Gastroesophageal sphincter (tissue), 3 donors: ENCODE data around the gene CACNA2D3.

ENCODE experiments used
- CTCF ChIP-seq, 4 experiments: fragments of 200-600 bp in 2 of 4; fragments of 450-650 bp in 2 of 4; sonication (generic) in 1 of 4; IDR thresholded peaks; one replicate each; pipeline ENCODE4 v1.5.1; 2017 to 2019; ENCODE audit warnings: antibody characterized with exemption in 4 of 4, mild to moderate bottlenecking in 2 of 4, moderate library complexity in 2 of 4
- EP300 ChIP-seq: sonication (generic); formaldehyde crosslinking; IDR thresholded peaks from one replicate; pipeline ENCODE4 v1.6.1; 2017; ENCODE audit warnings: antibody characterized with exemption, mild to moderate bottlenecking
- POLR2A ChIP-seq, 2 donors: fragments of 450-650 bp; IDR thresholded peaks; one replicate each; pipeline ENCODE4 v1.6.1; 2017; ENCODE audit warnings: antibody characterized with exemption in 2 of 2, mild to moderate bottlenecking in 2 of 2, moderate library complexity in 1 of 2
- POLR2AphosphoS5 ChIP-seq: sonication (generic); formaldehyde crosslinking; IDR thresholded peaks from one replicate; pipeline ENCODE4 v1.6.1; 2017; ENCODE audit warnings: antibody characterized with exemption

- TF ChIP-seq CTCF (IDR thresholded peaks at IDR 0.05), result no peak
- TF ChIP-seq POLR2AphosphoS5, result peak; percentile 38
- TF ChIP-seq POLR2A (IDR thresholded peaks at IDR 0.05), result no peak
- TF ChIP-seq EP300, result no peak
Measured at GRCh38 chr3:54527521-54527920, 405.2 kb downstream of the CACNA2D3 start.
